Stomach (tissue), 19 donors: Measurements from ENCODE around the gene CAMSAP3. TPM values are rescaled to one million over a fixed set of nuclear protein-coding genes. Genes with fewer than 3 reads are reported as not detected.

Experiments
- DNase-seq, 2 donors: peaks; one replicate each; pipeline versions ENCODE4 v3.0.0 to v3.0.0-alpha.2; 2013 to 2019
- H3K27ac ChIP-seq, 5 donors: fragments of 200-600 bp in 4 of 5; sonication (generic) in 4 of 5; one replicate each; pipeline ENCODE4 v1.5.1; 2013 to 2019; ENCODE audit warnings: mild to moderate bottlenecking in 1 of 5, moderate library complexity in 1 of 5
- H3K27me3 ChIP-seq, 3 donors: fragments of 200-600 bp; sonication (generic); one replicate each; pipeline ENCODE4 v1.5.1; 2017 to 2019; ENCODE audit warnings: mixed run types in 1 of 3
- H3K36me3 ChIP-seq, 4 donors: fragments of 200-600 bp; sonication (generic); 1 replicate in 3 of 4; 2 replicates in 1 of 4; pipeline ENCODE4 v1.5.1; 2016 to 2019
- H3K4me1 ChIP-seq, 4 donors: fragments of 200-600 bp; sonication (generic); one replicate each; pipeline ENCODE4 v1.5.1; 2016 to 2019
- H3K4me3 ChIP-seq, 4 donors: fragments of 200-600 bp; sonication (generic) in 3 of 4; one replicate each; pipeline ENCODE4 v1.5.1; 2016 to 2019; ENCODE audit warnings: mild to moderate bottlenecking in 1 of 4
- H3K9me3 ChIP-seq, 4 donors: fragments of 200-600 bp; sonication (generic); one replicate each; pipeline ENCODE4 v1.5.1; 2016 to 2019
- CTCF ChIP-seq, 7 experiments: fragments of 450-650 bp in 4 of 7; fragments of 200-600 bp in 3 of 7; sonication (generic) in 3 of 7; IDR thresholded peaks; one replicate each; pipeline ENCODE4 v1.5.1; 2016 to 2019; ENCODE audit warnings: antibody characterized with exemption in 7 of 7, control low read depth in 2 of 7, mild to moderate bottlenecking in 1 of 7
- EP300 ChIP-seq: sonication (generic); formaldehyde crosslinking; IDR thresholded peaks from one replicate; pipeline ENCODE4 v1.6.1; 2017; ENCODE audit warnings: antibody characterized with exemption
- POLR2A ChIP-seq, 4 donors: fragments of 450-650 bp; IDR thresholded peaks; one replicate each; pipeline ENCODE4 v1.6.1; 2016; ENCODE audit warnings: antibody characterized with exemption in 4 of 4, control low read depth in 2 of 4, mild to moderate bottlenecking in 1 of 4, moderate library complexity in 1 of 4
- POLR2AphosphoS5 ChIP-seq, 3 donors: sonication (generic); formaldehyde crosslinking; IDR thresholded peaks; one replicate each; pipeline ENCODE4 v1.6.1; 2016; ENCODE audit warnings: antibody characterized with exemption in 3 of 3
- WGBS, 5 donors: extraction: QIAGEN DNeasy Blood & Tissue Kit in 3 of 5; methylation state at CpG; one replicate each; pipeline versions ENCODE4 v1.1.5 to v1.1.7; 2013 to 2018; 5-methylcytosine and 5-hydroxymethylcytosine counted together
- intact Hi-C: fragments of 100-400 bp; cut with DNase I; formaldehyde crosslinking; loops from one replicate; pipeline ENCODE4 v1.15.1; 2023; ENCODE audit warnings: low total_unique reads
- long read RNA-seq, 10 donors: transcript quantifications; one replicate each; lab custom pipeline, GENCODE V29; 2026
- polyA plus RNA-seq, 3 donors: library from polyadenylated mRNA; stranded (reverse); fragments of 200-250 nt; gene quantifications; one replicate each; pipeline ENCODE4 v1.2.3, GENCODE V29; 2013
- total RNA-seq, 5 donors: library from RNA; depleted of rRNA; stranded (reverse); fragments of >200 nt; gene quantifications; one replicate each; pipeline versions ENCODE4 v1.1.0 to v1.2.3, GENCODE V29; 2014 to 2016
- donor health status: healthy with polysubstance abuse.
- donor health status: Bipolar disorder and iron deficiency.
- donor health status: healthy.

The CAMSAP3 gene
- 100 to 1,000 TPM in 1 of 5 donors, 10 to 100 TPM in 3, 1 to 10 TPM in 1; 5.5 to 232 (median 43.8) TPM for total RNA-seq
- 10 to 100 TPM; 17.0 to 21.5 (median 21.1) TPM for polyA plus RNA-seq
- long read RNA-seq, donor 1 = 0 reads
- long read RNA-seq, donor 2, partial matches to known transcripts = 0 of 12 reads
- long read RNA-seq, donor 2, other reads (novel, unspliced or antisense) = 8 of 12 reads
- long read RNA-seq, donor 3 = 0 reads
- long read RNA-seq, donor 4 = 0 reads
- long read RNA-seq, donor 5, partial matches to known transcripts = 6 of 6 reads
- long read RNA-seq, donor 5, other reads (novel, unspliced or antisense) = 0 of 6 reads
- long read RNA-seq, donor 6, partial matches to known transcripts = 5 of 7 reads
- long read RNA-seq, donor 6, other reads (novel, unspliced or antisense) = 0 of 7 reads
- long read RNA-seq, donor 7, partial matches to known transcripts = 25 of 26 reads
- long read RNA-seq, donor 7, other reads (novel, unspliced or antisense) = 0 of 26 reads
- long read RNA-seq, donor 8, partial matches to known transcripts = 7 of 9 reads
- long read RNA-seq, donor 8, other reads (novel, unspliced or antisense) = 0 of 9 reads
- long read RNA-seq, donor 9, partial matches to known transcripts = 28 of 28 reads
- long read RNA-seq, donor 9, other reads (novel, unspliced or antisense) = 0 of 28 reads
- long read RNA-seq, donor 10, partial matches to known transcripts = 0 of 1 reads
- long read RNA-seq, donor 10, other reads (novel, unspliced or antisense) = 0 of 1 reads

GRCh38 chr19:7595466-7596133 lies at the start of gene CAMSAP3:
CAMSAP3 (plus strand) TSS chr19:7595863; CDS start chr19:7596003, 140 bp downstream.
- intact Hi-C loops = no loop called here
- H3K4me1 ChIP-seq = peaks cover 0 to 31% (median 26%) of the 10 kb centered on the region in 4 donors
- no peaks in the 10 kb centered on the region for H3K9me3 ChIP-seq
- peaks cover 3 to 81% (median 13%) of the 10 kb centered on the region in 3 donors for H3K27me3 ChIP-seq
- H3K27ac ChIP-seq = peak within 1 kb of the TSS; percentile 71 to 91 (median 77)
- peak within 1 kb of the TSS; percentile 44 to 66 (median 50) for H3K4me3 ChIP-seq
- DNase-seq = peak; percentile 66 to 91
- H3K36me3 ChIP-seq = no peaks in the 10 kb centered on the region
- 0 to 1% (median 1%) methylated on average over 19 to 78 of the region's 78 CpGs for WGBS, 5 donors
- no peak for TF ChIP-seq EP300
- peak in 1 of 3 donors; percentile 29 for TF ChIP-seq POLR2AphosphoS5 (IDR thresholded peaks at IDR 0.05)

DNA sequence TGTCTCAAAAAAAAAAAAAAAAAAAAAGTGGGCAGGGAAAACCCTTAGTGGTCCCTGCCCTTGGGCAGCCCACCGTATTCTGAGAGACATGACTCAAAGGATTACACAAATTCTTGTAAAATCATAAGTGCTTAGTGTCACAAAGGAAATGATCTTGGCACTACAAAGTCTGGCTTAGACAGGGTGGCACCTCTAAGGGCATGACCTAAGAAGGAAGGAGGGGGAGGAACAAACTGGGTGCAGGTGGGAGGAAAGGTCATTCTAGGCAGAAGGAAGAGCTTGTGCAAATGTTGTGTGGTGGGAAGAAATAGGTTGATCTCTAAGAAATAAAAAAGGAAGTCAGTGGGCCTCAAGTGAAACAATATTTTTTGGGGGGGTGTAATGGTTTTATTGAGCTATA lies 49.8 kb upstream of the CAMSAP3 start:
- peak overlapping the region in 1 of 5 donors; percentile 64 for H3K27ac ChIP-seq
- H3K4me3 ChIP-seq = no peak overlapping the region
- peaks cover 32 to 79% (median 68%) of the 10 kb centered on the region in 4 donors for H3K36me3 ChIP-seq
- peaks cover 0 to 28% (median 6%) of the 10 kb centered on the region in 4 donors for H3K4me1 ChIP-seq
- DNase-seq = peak in 1 of 2 donors; percentile 13
- H3K9me3 ChIP-seq = no peaks in the 10 kb centered on the region
- intact Hi-C loops = no loop called here
- WGBS, 5 donors = 63 to 89% (median 68%) methylated on average over 1 of the region's 1 CpG
- H3K27me3 ChIP-seq = no peaks in the 10 kb centered on the region
- TF ChIP-seq POLR2AphosphoS5 (IDR thresholded peaks at IDR 0.05) (no peak), POLR2A (IDR thresholded peaks at IDR 0.05) (no peak), EP300 (no peak)

DNA sequence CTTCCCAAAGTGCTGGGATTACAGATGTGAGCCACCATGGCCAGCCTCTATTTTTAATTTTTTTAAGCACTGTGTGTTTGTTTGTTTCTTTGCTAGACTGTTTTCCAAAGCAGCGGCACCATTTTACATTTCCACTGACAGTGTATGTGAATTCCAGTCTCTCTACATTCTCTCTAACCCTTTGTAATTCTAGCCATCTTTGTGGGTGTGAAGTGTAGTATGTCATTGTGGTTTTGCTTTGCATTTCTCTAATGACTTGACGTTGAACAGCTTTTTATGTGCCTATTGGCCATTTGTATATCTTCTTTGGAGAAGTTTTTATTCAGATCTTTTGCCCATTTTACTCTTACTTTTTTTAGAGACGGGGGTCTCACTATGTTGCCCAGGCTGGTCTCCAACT lies 48.5 kb upstream of the CAMSAP3 start:
- peaks cover 0 to 36% (median 14%) of the 10 kb centered on the region in 4 donors for H3K4me1 ChIP-seq
- TF ChIP-seq CTCF (IDR thresholded peaks at IDR 0.05) = no peak
- WGBS, 5 donors = 81 to 87% (median 83%) methylated on average over 3 of the region's 3 CpGs
- intact Hi-C loops = no loop called here
- H3K27ac ChIP-seq = no peak overlapping the region
- peaks cover 21 to 69% (median 65%) of the 10 kb centered on the region in 4 donors for H3K36me3 ChIP-seq
- DNase-seq = no peak
- H3K27me3 ChIP-seq = no peaks in the 10 kb centered on the region
- H3K9me3 ChIP-seq = no peaks in the 10 kb centered on the region
- no peak overlapping the region for H3K4me3 ChIP-seq

DNA sequence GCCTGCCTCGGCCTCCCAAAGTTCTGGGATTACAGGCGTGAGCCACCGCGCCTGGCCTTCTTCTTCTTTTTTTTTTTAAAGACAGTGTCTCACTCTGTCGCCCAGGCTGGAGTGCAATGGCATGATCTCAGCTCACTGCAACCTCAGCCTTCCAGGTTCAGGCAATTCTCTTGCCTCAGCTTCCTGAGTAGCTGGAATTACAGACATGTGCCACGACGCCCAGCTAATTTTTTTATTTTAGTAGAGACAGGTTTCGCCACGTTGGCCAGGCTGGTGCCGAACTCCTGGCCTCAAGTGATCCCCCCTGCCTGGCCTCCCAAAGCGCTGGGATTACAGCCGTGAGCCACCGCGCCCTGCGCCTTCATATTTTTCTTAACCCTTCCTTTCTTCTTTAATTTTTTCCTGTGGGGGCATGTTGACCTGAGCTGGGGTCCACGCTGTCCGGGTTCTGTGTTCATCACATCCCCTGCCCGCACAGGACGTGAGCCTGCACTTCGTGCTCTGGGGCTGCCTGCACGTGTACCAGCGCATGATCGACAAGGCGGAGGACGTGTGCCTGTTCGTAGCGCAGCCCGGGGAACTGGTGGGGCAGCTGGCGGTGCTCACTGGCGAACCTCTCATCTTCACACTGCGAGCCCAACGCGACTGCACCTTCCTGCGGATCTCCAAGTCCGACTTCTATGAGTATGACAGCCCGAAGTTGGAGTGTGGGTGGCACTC lies 46.1 kb upstream of the CAMSAP3 start:
- Histone ChIP-seq H3K9me3 (no peaks in the 10 kb centered on the region), H3K27ac (no peak overlapping the region), H3K36me3 (peaks cover 18 to 62% (median 57%) of the 10 kb centered on the region in 4 donors), H3K27me3 (no peaks in the 10 kb centered on the region), H3K4me1 (peaks cover 0 to 29% (median 14%) of the 10 kb centered on the region in 4 donors), H3K4me3 (no peak overlapping the region)
- TF ChIP-seq EP300 = no peak
- TF ChIP-seq POLR2AphosphoS5 (IDR thresholded peaks at IDR 0.05) = no peak
- TF ChIP-seq CTCF (IDR thresholded peaks at IDR 0.05) = no peak
- TF ChIP-seq POLR2A (IDR thresholded peaks at IDR 0.05) = no peak
- intact Hi-C loops = no loop called here
- 88 to 94% (median 93%) methylated on average over 31 to 36 of the region's 36 CpGs for WGBS, 5 donors
- no peak for DNase-seq
